Smooth muscle cell (in vitro differentiated cells): ENCODE results near the gene ADIG. TPM values are rescaled to one million over a fixed set of nuclear protein-coding genes. Genes with fewer than 3 reads are reported as not detected.

ENCODE experiments used
- DNase-seq: peaks from one replicate; lab custom pipeline; 2025; ENCODE audit not compliant: unreplicated experiment; lab: John Stamatoyannopoulos, UW
- H2AFZ ChIP-seq: fragments of 200-600 bp; sonication (generic); 2 replicates; pipeline ENCODE4 v1.6.0; 2016; ENCODE audit warnings: antibody characterized with exemption, low read depth, mild to moderate bottlenecking
- H3F3A ChIP-seq: fragments of 200-600 bp; sonication (generic); 2 replicates; pipeline ENCODE4 v1.6.0; 2017; ENCODE audit warnings: antibody characterized with exemption, low read depth
- H3K27ac ChIP-seq: fragments of 200-600 bp; sonication (generic); 2 replicates; pipeline ENCODE4 v1.5.1; 2016; ENCODE audit warnings: low read depth, mild to moderate bottlenecking
- H3K27me3 ChIP-seq: fragments of 200-600 bp; sonication (generic); 2 replicates; pipeline ENCODE4 v1.6.1; 2016; ENCODE audit warnings: low read depth, mild to moderate bottlenecking
- H3K36me3 ChIP-seq: fragments of 200-600 bp; sonication (generic); 2 replicates; pipeline ENCODE4 v1.5.1; 2016; ENCODE audit warnings: low read depth
- H3K4me1 ChIP-seq: fragments of 200-600 bp; sonication (generic); 2 replicates; pipeline ENCODE4 v1.5.1; 2016; ENCODE audit warnings: low read depth
- H3K4me2 ChIP-seq: fragments of 200-600 bp; sonication (generic); 2 replicates; pipeline ENCODE4 v1.6.0; 2016; ENCODE audit warnings: mild to moderate bottlenecking
- H3K4me3 ChIP-seq: fragments of 200-600 bp; sonication (generic); 2 replicates; pipeline ENCODE4 v1.5.1; 2016; ENCODE audit warnings: mild to moderate bottlenecking
- H3K79me2 ChIP-seq: fragments of 200-600 bp; sonication (generic); 2 replicates; pipeline ENCODE4 v1.6.0; 2016; ENCODE audit warnings: low read depth, mild to moderate bottlenecking
- H3K9ac ChIP-seq: fragments of 200-600 bp; sonication (generic); 2 replicates; pipeline ENCODE4 v1.6.0; 2016; ENCODE audit warnings: low read depth
- H3K9me3 ChIP-seq: fragments of 200-600 bp; sonication (generic); replicated peaks from 2 replicates; pipeline ENCODE4 v1.5.1; 2016; ENCODE audit warnings: low read depth
- H4K20me1 ChIP-seq: fragments of 200-600 bp; sonication (generic); 2 replicates; pipeline ENCODE4 v1.6.0; 2016; ENCODE audit warnings: low read depth
- CTCF ChIP-seq: fragments of 200-600 bp; sonication (generic); IDR thresholded peaks from 2 replicates; pipeline ENCODE4 v1.5.1; 2017; ENCODE audit warnings: borderline replicate concordance, mild to moderate bottlenecking, antibody characterized with exemption; ENCODE audit not compliant: insufficient read depth, poor library complexity, severe bottlenecking
- WGBS: methylation state at CpG from one replicate; pipeline ENCODE4 v1.1.7; 2016; ENCODE audit warnings: low lambda C conversion rate; 5-methylcytosine and 5-hydroxymethylcytosine counted together
- polyA plus RNA-seq: library from polyadenylated mRNA; unstranded; fragments of >200 nt; fragmentation: Nextera tagmentation; extraction: Ambion mirVana; gene quantifications from 2 replicates; pipeline ENCODE4 v1.2.1, GENCODE V29; 2016
- total RNA-seq: library from RNA; depleted of rRNA; stranded (reverse); fragments of >200 nt; gene quantifications from 2 replicates; pipeline ENCODE4 v1.2.3, GENCODE V29; 2014

Gene ADIG
- total and polyA plus RNA-seq, 2 experiments from 2014 or later, result not detected

GRCh38 chr20:38583306-38583705 lies 2.3 kb downstream of the ADIG start:
- WGBS, result 91% methylated on average over 4 of the region's 4 CpGs
- Histone ChIP-seq H3K79me2 (no peaks in the 10 kb centered on the region), H3K4me3 (no peak overlapping the region), H3K9ac (no peak overlapping the region), H3K4me2 (no peak overlapping the region), H3K27me3 (no peaks in the 10 kb centered on the region), H3K27ac (no peak overlapping the region), H3F3A (no peaks in the 10 kb centered on the region), H3K4me1 (peaks cover 2% of the 10 kb centered on the region), H4K20me1 (no peaks in the 10 kb centered on the region), H3K9me3 (no peaks in the 10 kb centered on the region), H2AFZ (no peak overlapping the region), H3K36me3 (no peaks in the 10 kb centered on the region)
- no peak for TF ChIP-seq CTCF
- DNase-seq, result no peak

- H3K4me3 ChIP-seq, result no peak overlapping the region
- no peak overlapping the region for H3K27ac ChIP-seq
- no peaks in the 10 kb centered on the region for H3K27me3 ChIP-seq
- no peaks in the 10 kb centered on the region for H3F3A ChIP-seq
- no peak overlapping the region for H3K9ac ChIP-seq
- no peaks in the 10 kb centered on the region for H3K79me2 ChIP-seq
- H3K36me3 ChIP-seq, result no peaks in the 10 kb centered on the region
- no peak overlapping the region for H3K4me2 ChIP-seq
- WGBS, result 67% methylated on average over 7 of the region's 7 CpGs
- no peaks in the 10 kb centered on the region for H3K4me1 ChIP-seq
- no peak overlapping the region for H2AFZ ChIP-seq
- no peak for DNase-seq
- no peaks in the 10 kb centered on the region for H3K9me3 ChIP-seq
- no peaks in the 10 kb centered on the region for H4K20me1 ChIP-seq
- TF ChIP-seq CTCF, result no peak
Observed at GRCh38 chr20:38584099-38584763, 3.2 kb downstream of the ADIG start.

- Histone ChIP-seq H3K27me3 (no peaks in the 10 kb centered on the region), H3K4me2 (no peak overlapping the region), H4K20me1 (no peaks in the 10 kb centered on the region), H3F3A (no peaks in the 10 kb centered on the region), H3K36me3 (no peaks in the 10 kb centered on the region), H3K9me3 (no peaks in the 10 kb centered on the region), H3K4me3 (no peak overlapping the region), H3K9ac (no peak overlapping the region), H3K79me2 (no peaks in the 10 kb centered on the region), H3K4me1 (no peaks in the 10 kb centered on the region), H3K27ac (no peak overlapping the region), H2AFZ (no peak overlapping the region)
- 88% methylated on average over 10 of the region's 10 CpGs for WGBS
- no peak for DNase-seq
- TF ChIP-seq CTCF, result no peak
Observed at GRCh38 chr20:38585404-38586180, 4.6 kb downstream of the ADIG start.
